Right lung (tissue), 5 donors: ENCODE measurements around the gene SZT2. TPM values are rescaled to one million over a fixed set of nuclear protein-coding genes. Genes with fewer than 3 reads are reported as not detected.
"Not testable (repeated sequence)": the region's sequence is repeated elsewhere in the genome, so short reads cannot be mapped to it uniquely, and the experiment has no call there.

ENCODE experiments used
- DNase-seq, 2 donors: peaks; one replicate each; pipeline ENCODE4 v3.0.0-alpha.2; 2013
- polyA plus RNA-seq, 5 donors: library from polyadenylated mRNA; unstranded; fragments of 120-200 nt; gene quantifications; one replicate each; pipeline versions ENCODE4 v1.2.1 to v1.2.3, GENCODE V29; 2013; ENCODE audit warnings: inconsistent platforms in 1 of 5, low replicate concordance in 1 of 5; ENCODE audit not compliant: insufficient read length in 5 of 5, insufficient read depth in 1 of 5

SZT2 gene
- polyA plus RNA-seq, 5 donors, result 22.5 to 31.0 (median 26.4) TPM

DNA sequence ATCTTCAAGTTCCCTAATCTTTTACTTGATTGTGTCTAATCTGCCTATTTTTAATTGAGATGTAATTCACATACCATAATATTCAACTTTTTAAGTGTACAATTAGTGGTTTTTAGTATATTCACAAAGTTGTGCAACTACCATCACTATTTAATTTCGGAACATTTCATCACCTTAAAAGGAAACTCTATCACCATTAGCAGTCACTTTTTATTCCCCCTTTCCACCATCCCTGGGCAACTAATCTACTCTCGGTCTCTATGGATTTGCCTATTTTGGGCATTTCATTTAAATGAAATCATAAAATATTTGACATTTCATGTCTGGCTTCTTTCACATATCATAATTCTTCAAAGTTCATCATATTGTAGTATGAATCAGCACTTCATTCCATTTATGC lies 94.7 kb downstream of the SZT2 start:
- no peak for DNase-seq

DNA sequence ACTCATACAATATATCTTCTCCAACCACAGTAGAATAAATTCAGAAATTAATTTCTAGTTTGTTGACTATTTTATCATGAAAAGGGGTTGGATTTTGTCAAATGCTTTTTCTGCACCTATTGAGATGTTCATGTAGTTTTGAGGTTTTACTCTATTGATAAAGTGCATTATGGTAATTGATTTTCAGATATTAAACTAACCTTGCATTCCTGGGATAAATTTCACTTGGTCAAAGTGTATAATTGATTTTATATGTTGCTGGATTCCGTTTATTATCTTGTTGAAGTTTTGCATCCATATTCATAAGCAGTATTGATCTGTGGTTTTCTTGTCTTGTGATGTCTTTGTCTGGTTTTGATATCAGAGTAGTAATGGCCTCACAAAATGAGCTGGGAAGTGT lies 98.5 kb downstream of the SZT2 start:
- no peak for DNase-seq

GRCh38 chr1:43491061-43491460 lies 101.4 kb downstream of the SZT2 start:
- DNase-seq, result no peak

GRCh38 chr1:43492826-43493225 lies 103.1 kb downstream of the SZT2 start:
- peak; percentile 41 to 45 for DNase-seq

DNA sequence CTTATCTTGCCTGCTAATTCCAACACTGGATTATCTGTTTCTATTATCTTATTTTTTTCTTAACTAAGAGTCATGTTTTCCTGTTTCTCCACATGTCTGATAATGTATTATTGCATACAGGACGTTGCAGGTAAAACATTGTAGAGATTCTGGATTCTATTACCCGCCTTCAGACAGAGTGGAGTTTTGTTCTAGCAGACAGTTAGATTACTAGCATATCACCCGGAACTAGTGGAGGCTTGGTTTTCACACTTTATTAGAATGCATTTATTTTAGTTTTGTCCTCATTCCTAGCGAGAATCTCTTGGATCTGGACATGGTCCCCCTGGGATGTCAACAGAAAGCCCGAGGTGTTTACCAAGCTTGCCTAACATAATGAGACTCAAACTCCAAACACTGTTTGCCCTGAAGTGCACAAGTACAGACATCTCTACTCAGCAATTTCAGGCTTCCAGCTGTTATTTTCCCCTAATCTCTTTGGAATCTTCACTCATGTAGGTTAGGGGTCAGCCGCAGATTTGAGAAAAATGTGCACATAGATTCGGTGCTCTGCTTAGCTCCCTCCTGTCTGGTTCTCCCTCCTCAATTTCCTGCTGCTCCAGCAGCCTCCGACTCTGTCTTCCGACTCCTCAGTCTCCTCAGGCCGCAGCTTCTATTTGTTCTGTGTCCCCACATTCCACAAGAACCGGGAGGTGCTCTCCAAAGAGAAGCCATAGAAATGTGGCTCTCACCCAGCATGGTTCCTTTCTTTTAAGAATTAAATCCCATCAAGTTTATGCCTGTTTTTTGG lies 104.2 kb downstream of the SZT2 start:
- peak in 1 of 2 donors; percentile 25 for DNase-seq

DNA sequence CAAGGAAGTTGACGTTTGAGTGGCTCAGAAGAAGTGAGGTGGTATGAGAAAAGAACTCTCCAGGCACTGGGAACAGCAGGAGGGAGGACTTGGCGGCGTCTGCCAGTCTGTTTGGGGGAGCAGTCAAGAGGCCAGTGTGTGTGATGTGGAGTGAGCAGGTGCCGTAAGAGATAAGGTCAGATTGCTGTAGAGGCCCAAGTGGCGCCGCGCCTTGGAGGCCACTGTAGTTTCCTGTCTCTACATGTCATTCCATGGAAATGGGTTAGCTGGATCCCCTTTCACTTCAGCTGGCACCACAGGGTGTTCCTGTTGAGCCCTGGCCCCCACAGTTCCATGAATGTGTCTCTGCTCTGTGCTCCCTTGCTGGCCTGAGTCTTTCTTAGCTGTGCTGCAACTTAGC lies 105.5 kb downstream of the SZT2 start:
- DNase-seq, result no peak

GRCh38 chr1:43499898-43500297 lies 110.2 kb downstream of the SZT2 start:
- DNase-seq, result no peak

DNA sequence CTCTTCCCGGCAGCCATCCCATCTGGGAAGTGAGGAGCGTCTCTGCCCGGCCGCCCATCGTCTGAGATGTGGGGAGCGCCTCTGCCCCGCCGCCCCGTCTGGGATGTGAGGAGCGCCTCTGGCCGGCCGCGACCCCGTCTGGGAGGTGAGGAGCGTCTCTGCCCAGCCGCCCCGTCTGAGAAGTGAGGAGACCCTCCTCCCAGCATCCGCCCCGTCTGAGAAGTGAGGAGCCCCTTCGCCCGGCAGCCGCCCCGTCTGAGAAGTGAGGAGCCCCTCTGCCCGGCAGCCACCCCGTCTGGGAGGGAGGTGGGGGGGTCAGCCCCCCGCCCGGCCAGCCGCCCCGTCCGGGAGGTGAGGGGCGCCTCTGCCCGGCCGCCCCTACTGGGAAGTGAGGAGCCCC lies 112.1 kb downstream of the SZT2 start:
- DNase-seq, result not testable (repeated sequence)

DNA sequence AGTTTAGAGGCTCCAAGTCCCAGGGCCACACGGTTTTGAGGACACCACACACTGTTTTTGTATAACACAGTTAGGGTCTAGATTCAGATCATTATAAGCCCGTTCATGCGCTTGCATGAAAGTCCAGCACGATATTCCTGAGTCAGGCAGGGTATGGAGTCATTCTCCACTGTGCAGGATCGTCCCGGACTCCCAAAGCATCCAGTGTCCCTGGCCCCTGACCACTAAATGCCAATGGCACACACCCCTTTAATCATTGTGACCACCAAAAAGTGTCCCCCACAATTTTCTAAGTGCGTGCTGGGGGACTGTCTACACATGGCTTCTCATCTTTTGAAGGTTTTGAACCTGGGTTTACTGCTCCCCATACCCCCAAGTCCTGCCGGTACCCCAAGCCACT lies 113.8 kb downstream of the SZT2 start:
- no peak for DNase-seq

Other genes starting within 250 kb of the SZT2 start
- 10 to 100 TPM; 42.0 to 54.9 (median 54.2) TPM for gene EBNA1BP2, start 217.6 kb upstream of the SZT2 start, polyA plus RNA-seq
- 1 to 10 TPM; 1.7 to 5.9 (median 4.3) TPM for gene CFAP57, start 217.6 kb upstream of the SZT2 start, polyA plus RNA-seq
- 10 to 100 TPM; 35.9 to 52.2 (median 47.4) TPM for gene TMEM125, start 119.9 kb upstream of the SZT2 start, polyA plus RNA-seq
- 10 to 100 TPM in 2 of 5 donors, 1 to 10 TPM in 3; 9.4 to 11.3 (median 9.9) TPM for gene C1orf210, start 104.3 kb upstream of the SZT2 start, polyA plus RNA-seq
- gene TIE1, start 88.9 kb upstream of the SZT2 start, polyA plus RNA-seq, result 10 to 100 TPM; 74.8 to 99.7 (median 89.7) TPM
- 1 to 10 TPM in 2 of 5 donors, under 1 TPM in 3; 0.86 to 1.7 (median 0.99) TPM for gene MPL, start 52.1 kb upstream of the SZT2 start, polyA plus RNA-seq
- gene CDC20, start 30.9 kb upstream of the SZT2 start, polyA plus RNA-seq, result 10 to 100 TPM; 30.4 to 57.8 (median 36.9) TPM
- 10 to 100 TPM; 74.6 to 88.6 (median 77.1) TPM for gene ELOVL1, start 21.9 kb upstream of the SZT2 start, polyA plus RNA-seq
- 10 to 100 TPM; 36.1 to 39.9 (median 38.7) TPM for gene MED8, start 99 bp upstream of the SZT2 start, polyA plus RNA-seq
- 10 to 100 TPM; 43.8 to 55.9 (median 47.0) TPM for gene HYI, start 64.0 kb downstream of the SZT2 start, polyA plus RNA-seq
- 100 to 1,000 TPM; 138 to 245 (median 157) TPM for gene PTPRF, start 141.0 kb downstream of the SZT2 start, polyA plus RNA-seq